Right hindlimb (tissue), 1 donor: ENCODE data around the gene ERAL1.
"Not testable (repeated sequence)": the region's sequence is repeated elsewhere in the genome, so short reads cannot be mapped to it uniquely, and the experiment has no call there.

Experiments
- DNase-seq: peaks from one replicate; pipeline ENCODE4 v3.0.0-alpha.2; 2018

The ERAL1 gene

GRCh38 chr17:28854457-28855335 lies at the start of gene ERAL1:
Gene ERAL1, plus strand, starts transcription at chr17:28855016. Its CDS starts 19 bp downstream, at chr17:28855035.
- DNase-seq: peak; percentile 94

GRCh38 chr17:28807925-28808634 lies 46.7 kb upstream of the ERAL1 start:
- no peak for DNase-seq

GRCh38 chr17:28810437-28810836 lies 44.4 kb upstream of the ERAL1 start:
- DNase-seq: no peak

- DNase-seq: no peak
Measured at GRCh38 chr17:28811651-28812090, 43.1 kb upstream of the ERAL1 start.

- DNase-seq: peak; percentile 98
Measured at GRCh38 chr17:28812091-28812747, 42.6 kb upstream of the ERAL1 start.

- no peak for DNase-seq
Measured at GRCh38 chr17:28812748-28813377, 42.0 kb upstream of the ERAL1 start.

DNA sequence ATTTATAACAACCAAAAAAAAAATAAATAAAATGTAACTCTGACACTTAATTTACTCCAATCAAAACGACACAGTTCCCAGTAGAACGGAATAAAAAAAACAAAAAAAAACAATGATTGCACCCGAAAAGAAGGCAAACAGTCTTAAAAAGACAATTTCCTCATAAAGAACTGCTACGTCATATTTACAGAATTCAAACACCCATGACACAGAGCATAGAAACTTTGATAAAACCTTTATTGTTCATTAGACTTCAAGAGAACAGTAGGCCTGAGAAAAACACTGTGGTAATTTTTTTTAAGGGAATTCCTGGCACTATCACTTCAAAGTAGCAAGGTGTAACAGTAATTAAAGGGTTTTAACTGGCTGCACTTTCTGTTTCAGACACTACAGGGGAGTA lies 38.3 kb upstream of the ERAL1 start:
- DNase-seq: no peak

DNA sequence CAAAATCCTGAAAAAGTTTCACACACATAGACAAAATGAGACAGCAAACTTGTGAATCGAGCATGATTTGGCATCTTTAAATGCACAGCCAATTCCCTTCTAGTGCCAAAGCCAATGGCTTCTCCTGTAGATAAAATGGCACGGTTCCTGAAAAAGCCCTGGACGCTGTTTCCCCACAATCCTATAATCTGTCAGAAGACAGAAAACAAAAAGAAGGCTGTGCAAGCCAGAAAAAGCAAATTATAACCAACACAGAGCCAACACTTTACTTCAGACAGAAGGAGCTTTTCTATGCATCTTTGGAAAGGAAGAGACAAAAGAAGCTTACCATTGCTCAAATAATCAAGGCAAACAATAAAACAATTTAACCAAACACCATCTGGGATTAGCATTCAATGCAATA lies 36.0 kb upstream of the ERAL1 start:
- no peak for DNase-seq

DNA sequence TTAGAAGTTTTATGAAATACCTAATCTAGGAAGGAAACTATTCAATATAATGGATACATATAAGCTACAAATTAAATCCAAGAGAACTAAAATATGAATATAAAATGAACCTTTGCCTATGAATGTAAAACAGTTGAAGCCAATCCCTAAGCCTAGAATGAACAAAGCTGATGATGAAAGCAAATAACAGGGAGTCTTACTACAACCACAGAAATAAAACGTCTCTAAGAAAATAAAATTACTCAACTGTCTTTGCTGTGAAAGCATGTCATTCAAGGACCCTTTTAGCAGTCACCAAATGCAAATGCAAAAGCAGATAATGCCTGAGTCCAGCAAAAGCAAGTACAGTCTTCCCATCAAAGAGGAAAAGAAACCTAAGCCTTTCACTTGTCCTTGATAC lies 35.2 kb upstream of the ERAL1 start:
- no peak for DNase-seq

GRCh38 chr17:28827672-28828071 lies 27.1 kb upstream of the ERAL1 start:
- DNase-seq: no peak

DNA sequence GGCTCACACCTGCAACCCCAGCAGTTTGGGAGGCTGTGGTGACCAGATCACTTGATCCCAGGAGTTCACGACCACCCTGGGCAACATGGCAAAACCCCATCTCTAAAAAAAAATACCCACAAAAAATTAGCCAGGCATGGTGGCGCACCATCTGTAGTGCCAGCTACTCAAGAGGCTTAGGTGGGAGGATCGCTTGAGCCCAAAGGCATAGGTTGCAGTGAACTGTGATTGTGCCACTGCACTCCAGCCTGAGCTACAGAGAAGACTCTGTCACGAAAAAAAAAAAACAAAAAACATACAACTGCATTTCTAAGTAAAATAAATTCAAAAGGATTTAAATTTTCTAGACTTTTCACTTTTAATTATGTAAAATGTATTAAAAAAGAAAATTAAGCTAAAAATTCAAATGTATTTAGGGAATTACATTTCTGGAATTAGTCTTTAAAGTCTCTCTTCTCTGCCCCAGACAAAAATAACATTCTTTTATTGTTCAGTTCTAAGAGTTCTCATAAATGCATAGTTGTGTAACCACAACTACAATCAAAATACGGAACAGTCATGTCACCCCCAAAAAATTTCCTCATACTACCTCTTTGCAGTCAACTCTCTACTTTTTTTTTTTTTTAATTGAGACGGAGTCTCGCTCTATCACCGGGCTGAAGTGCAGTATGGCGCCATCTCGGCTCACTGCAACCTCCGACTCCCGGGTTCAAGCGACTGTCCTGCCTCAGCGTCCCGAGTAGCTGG lies 26.3 kb upstream of the ERAL1 start:
- no peak for DNase-seq

- no peak for DNase-seq
Measured at GRCh38 chr17:28834420-28834819, 20.4 kb upstream of the ERAL1 start.

DNA sequence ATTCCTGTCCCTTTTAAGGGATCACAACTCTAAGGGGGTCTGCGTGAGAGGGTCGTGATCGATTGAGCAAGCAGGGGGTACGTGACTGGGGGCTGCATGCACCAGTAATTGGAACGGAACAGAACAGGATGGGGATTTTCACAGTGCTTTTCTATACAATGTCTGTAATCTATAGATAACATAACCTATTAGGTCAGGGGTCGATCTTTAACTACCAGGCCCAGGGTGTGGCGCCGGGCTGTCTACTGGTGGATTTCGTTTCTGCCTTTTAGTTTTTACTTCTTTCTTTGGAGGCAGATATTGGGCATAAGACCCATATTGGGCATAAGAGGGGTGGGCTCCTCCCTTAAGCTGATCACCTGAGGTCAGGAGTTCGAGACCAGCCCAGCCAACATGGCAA lies 18.3 kb upstream of the ERAL1 start:
- not testable (repeated sequence) for DNase-seq

- DNase-seq: no peak
Measured at GRCh38 chr17:28839221-28839620, 15.6 kb upstream of the ERAL1 start.

- DNase-seq: no peak
Measured at GRCh38 chr17:28841901-28842281, 12.9 kb upstream of the ERAL1 start.

DNA sequence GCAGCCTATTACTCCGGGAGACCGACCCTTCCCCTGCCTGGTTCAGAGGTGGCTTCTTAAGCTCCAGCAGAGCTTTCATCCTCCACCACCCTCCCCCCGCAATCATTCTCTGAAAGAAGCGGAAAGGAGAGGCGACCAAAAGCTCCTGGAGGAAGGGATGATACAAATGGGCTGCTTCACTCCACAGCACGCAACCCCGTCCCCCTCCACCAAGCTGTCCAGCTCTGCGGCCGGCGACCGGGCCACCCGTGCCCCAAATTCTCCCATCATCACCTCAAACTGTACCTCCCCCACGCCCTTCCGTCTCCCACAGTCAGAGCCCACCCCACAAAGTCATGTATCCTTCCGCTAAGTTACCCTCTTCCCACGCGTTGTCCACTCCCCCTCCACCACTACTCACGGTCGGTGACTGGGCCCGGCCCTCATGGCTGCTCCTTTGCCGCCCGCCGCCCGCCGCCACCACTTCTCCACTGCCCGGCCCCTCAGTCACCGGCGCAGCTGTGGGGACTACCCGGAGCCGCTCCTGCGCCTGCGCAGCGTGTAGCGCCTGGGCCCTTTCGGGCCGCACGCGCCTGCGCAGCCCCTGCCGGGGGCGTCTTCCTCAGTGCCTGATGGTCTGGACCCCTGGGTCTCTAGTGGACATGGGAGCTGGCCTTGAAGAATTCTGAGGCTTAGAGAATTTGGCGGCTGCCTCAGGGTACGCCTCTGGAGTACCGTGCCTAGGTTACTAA lies 12.4 kb upstream of the ERAL1 start, which contains the start of gene FAM222B:
TSS of gene FAM222B (minus strand) at position 509 of the 731 bp plus-strand sequence. CDS start 76,123 bp downstream, outside the sequence.
- DNase-seq: peak; percentile 92

- no peak for DNase-seq
Measured at GRCh38 chr17:28843816-28844148, 11.0 kb upstream of the ERAL1 start.

DNA sequence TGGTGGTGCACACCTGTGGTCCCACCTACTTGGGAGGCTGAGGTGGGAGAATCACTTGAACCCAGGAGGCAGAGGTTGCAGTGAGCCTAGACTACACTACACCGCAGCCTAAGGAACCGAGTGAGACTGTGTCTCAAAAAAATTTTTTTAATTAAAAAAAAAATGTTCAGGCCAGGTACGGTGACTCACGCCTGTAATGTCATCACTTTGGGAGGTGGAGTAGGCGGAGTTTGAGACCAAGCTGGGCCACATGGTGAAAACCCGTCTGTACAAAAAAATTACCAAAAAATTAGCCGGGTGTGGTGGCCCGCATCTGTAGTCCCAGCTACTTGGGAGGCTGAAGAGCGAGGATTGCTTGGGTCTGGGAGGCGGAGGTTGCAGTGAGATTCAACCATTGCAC lies 8.6 kb upstream of the ERAL1 start:
- no peak for DNase-seq

- DNase-seq: not testable (repeated sequence)
Measured at GRCh38 chr17:28846699-28847098, 8.1 kb upstream of the ERAL1 start.

DNA sequence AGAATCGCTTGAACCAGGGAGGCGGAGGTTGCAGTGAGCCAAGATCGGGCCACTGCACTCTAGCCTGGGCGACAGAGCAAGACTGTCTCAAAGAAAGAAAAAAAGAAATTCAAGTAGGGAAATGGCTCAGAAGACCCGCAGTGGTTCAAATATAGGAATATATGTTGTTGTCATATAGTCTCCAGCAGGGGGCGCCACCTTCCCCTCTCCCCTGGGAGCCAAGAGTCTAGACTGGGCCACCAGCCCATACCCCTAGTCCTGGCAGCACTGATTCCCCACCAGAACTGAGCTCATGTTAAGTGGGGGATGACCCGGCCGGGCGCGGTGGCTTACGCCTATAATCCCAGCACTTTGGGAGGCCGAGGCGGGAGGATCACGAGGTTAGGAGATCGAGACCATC lies 6.1 kb upstream of the ERAL1 start:
- not testable (repeated sequence) for DNase-seq

GRCh38 chr17:28849281-28849680 lies 5.5 kb upstream of the ERAL1 start:
- DNase-seq: no peak

- no peak for DNase-seq
Measured at GRCh38 chr17:28853295-28853694, 1.5 kb upstream of the ERAL1 start.
